GM10248 (cell line): ENCODE data around the gene CALCOCO2.

Experiments
- CTCF ChIA-PET: fragments of 300-600 bp; sonication (Branson Sonifier 250); formaldehyde crosslinking; extraction: SDS; loops from one replicate; lab custom pipeline; 2021; ENCODE audit warnings: antibody characterized with exemption; lab: Yijun Ruan, JAX
- POLR2A ChIA-PET: fragments of 350-650 bp; sonication (Branson Sonifier 250); formaldehyde crosslinking; extraction: SDS; loops from one replicate; lab custom pipeline; 2020; ENCODE audit warnings: antibody characterized with exemption; lab: Yijun Ruan, JAX
- DNase-seq: peaks from one replicate; pipeline ENCODE4 v3.0.0; 2012; ENCODE audit errors: extremely low spot score
- CTCF ChIP-seq: IDR thresholded peaks from 2 replicates; pipeline ENCODE4 v1.5.1; 2012; ENCODE audit warnings: mild to moderate bottlenecking, low read depth; ENCODE audit errors: extremely low read depth, missing control alignments, control extremely low read depth

Gene CALCOCO2

GRCh38 chr17:48856122-48856821 lies 25.4 kb downstream of the CALCOCO2 start:
- no peak for DNase-seq
- ChIA-PET CTCF (interaction anchor here (1.1 to 12.1 kb wide), 5 partner anchors 8 to 52 kb away, joined by 3 to 109 read pairs (median 4); no protein-coding TSS in a partner anchor), POLR2A (interaction anchor here (0.6 kb wide), 1 partner anchor 40 kb away, joined by 4 read pairs; no protein-coding TSS in a partner anchor)
- no peak for TF ChIP-seq CTCF

DNA sequence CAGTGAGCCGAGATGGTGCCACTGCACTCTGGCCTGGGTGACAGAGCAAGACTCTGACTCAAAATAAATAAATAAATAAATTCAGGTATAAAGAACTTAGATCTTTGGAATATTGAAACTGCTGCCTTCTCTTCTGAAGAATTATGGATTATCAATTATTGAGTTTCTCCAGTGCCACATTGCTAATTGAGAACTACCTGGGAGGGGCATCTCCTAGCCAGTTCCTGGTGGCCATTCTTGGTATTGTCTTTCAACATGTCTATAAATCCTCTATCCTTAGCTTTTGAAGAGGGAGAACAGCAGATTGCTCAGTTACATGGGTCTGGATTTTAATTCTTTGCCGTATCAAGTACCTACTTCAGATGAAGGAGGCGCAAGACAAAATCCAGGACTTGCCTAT lies 29.2 kb downstream of the CALCOCO2 start:
- ChIA-PET CTCF (interaction anchor here (0.9 to 12.1 kb wide), 8 partner anchors 19 to 55 kb away, joined by 3 to 109 read pairs (median 8); no protein-coding TSS in a partner anchor), POLR2A (no interaction called here)
- no peak for DNase-seq

DNA sequence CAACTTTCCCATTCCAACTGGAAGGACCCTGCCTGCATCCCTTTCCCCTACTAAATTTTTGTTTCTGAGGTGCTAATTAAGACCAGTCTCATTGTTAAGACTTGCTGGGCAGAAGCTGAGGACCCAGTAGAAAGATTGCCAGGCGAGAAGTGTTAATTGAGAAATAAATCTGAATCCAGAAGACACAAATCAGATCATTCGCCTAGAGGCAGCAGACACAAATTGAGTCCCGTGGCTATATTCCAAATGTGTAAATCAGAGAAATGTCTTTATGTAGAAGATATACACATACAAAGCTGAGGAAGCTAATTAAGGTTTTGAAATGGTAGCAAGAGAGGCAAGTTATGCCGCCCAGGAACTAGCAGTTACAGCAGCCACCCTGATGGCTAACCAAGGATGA lies 29.6 kb downstream of the CALCOCO2 start:
- POLR2A ChIA-PET: no interaction called here
- CTCF ChIA-PET: interaction anchor here (0.8 to 12.1 kb wide), 8 partner anchors 19 to 172 kb away, joined by 3 to 109 read pairs (median 8); no protein-coding TSS in a partner anchor

More for the DNA sequence above, 29.2 kb downstream of the CALCOCO2 start:
- no peak for TF ChIP-seq CTCF

DNA sequence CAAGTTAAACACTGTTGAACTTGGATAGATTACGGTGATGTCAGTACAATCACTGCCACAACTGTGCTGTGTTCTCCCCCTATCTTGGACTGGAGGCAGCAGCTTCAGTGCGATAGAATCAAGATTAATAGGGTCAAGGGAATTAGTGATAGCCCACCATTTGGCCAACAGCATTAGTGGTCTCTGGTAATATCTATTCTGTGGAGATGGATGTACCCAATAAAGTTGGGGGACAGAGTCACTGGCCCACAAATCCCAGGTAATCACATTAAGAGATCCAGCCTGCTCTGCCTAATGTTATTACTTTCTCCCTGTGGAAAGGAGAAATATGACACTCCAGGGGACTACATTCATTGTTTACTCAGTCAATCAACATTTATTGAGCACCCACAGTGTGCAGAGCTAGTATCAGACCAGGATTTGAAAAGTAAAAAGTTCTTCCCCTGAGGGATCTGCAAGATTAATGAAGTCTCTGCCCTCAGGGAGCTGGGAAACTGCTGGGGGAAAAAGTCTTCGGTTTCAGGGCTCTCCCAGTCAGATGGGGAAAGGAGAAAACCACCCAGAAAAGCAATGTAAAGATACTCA lies 38.2 kb downstream of the CALCOCO2 start:
- DNase-seq: no peak
- no peak for TF ChIP-seq CTCF
- ChIA-PET POLR2A (interaction anchor here (1.0 kb wide), 1 partner anchor 23 kb away, joined by 3 read pairs; the partner anchor contains the start of gene ATP5MC1), CTCF (interaction anchor here (1.0 to 4.1 kb wide), 6 partner anchors 10 to 190 kb away, joined by 3 to 33 read pairs (median 4); no protein-coding TSS in a partner anchor)

More for the DNA sequence above, 29.6 kb downstream of the CALCOCO2 start:
- no peak for TF ChIP-seq CTCF
- no peak for DNase-seq

DNA sequence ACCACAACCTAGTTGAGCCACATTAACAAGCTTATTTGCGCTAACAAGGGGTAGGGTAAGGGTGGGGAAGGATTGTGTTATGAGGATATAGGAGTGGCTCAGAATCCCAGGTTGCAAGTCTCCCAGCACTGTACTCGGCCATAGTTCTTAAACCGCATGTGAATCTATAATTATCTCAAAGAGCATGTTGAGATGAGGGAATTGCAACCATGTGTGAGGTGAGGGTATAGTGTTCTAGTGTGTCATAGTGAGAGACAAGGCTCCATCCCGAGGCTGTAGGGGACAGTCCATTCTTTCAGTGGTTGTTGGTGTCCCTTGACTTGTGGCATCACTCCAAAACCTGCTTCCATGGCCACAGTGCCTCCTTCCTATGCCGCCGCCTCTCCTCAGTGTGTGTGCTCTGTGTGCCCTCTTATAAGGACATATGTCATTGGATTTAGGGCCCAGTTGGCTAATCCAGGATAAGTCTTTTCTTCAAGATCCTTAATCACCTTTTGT lies 39.0 kb downstream of the CALCOCO2 start:
- CTCF ChIA-PET: interaction anchor here (1.0 to 4.1 kb wide), 8 partner anchors 9 to 191 kb away, joined by 3 to 33 read pairs (median 4); no protein-coding TSS in a partner anchor
- TF ChIP-seq CTCF: no peak
- no peak for DNase-seq
- POLR2A ChIA-PET: interaction anchor here (1.0 kb wide), 1 partner anchor 23 kb away, joined by 3 read pairs; the partner anchor contains the start of gene ATP5MC1

DNA sequence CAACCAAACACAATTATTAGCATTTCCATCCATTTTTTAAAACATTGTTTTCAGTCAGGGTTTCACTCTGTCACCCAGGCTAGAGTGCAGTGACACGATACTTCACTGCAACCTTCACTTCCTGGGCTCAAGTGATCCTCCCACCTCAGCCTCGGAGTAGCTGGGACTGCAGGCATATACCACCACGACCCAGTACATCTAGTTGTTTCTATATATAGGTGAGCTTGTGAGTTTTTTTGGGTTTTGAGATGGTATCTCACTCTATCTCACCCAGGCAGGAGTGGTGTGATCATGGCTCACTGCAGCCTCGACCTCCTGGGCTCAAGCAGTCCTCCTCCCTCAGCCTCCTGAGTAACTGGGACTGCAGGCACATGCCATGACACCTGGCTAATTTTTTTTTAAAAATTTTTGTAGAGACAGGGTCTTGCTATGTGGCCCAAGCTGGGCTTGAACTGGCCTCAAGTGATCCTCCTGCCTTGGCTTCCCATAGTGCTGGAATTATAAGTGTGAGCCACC lies 40.3 kb downstream of the CALCOCO2 start:
- TF ChIP-seq CTCF: no peak
- DNase-seq: no peak
- POLR2A ChIA-PET: no interaction called here
- CTCF ChIA-PET: interaction anchor here (1.1 to 19.9 kb wide), 4 partner anchors 8 to 193 kb away, joined by 3 to 770 read pairs (median 18); partner anchors contain the start of gene TTLL6
